GM06990 (cell line): ENCODE data around the gene HDAC6.

Experiments used
- DNase-seq: peaks from one replicate; pipeline ENCODE4 v3.0.0-alpha.2; 2011; ENCODE audit not compliant: insufficient read length; ENCODE audit errors: extremely low read depth
- H3K27me3 ChIP-seq: replicated peaks from 2 replicates; pipeline ENCODE4 v1.6.0; 2011; ENCODE audit warnings: low read length; ENCODE audit not compliant: control insufficient read depth, insufficient read depth
- H3K36me3 ChIP-seq: 2 replicates; pipeline ENCODE4 v1.5.1; 2011; ENCODE audit warnings: low read length; ENCODE audit not compliant: control insufficient read depth, insufficient read depth
- H3K4me3 ChIP-seq: replicated peaks from 2 replicates; pipeline ENCODE4 v1.5.1; 2011; ENCODE audit warnings: low read depth, mild to moderate bottlenecking, control low read depth, low read length
- CTCF ChIP-seq: IDR thresholded peaks from 2 replicates; pipeline ENCODE4 v1.5.1; 2011; ENCODE audit warnings: low read length, control low read depth, mild to moderate bottlenecking, inconsistent platforms; ENCODE audit not compliant: insufficient read depth, poor library complexity, severe bottlenecking

Gene HDAC6

GRCh38 chrX:48782216-48782615 is 19.7 kb upstream of the HDAC6 start:
- no peak for DNase-seq
- Histone ChIP-seq H3K36me3 (no peaks in the 10 kb centered on the region), H3K27me3 (no peaks in the 10 kb centered on the region), H3K4me3 (no peak overlapping the region)
- no peak for TF ChIP-seq CTCF

- Histone ChIP-seq H3K27me3 (no peaks in the 10 kb centered on the region), H3K4me3 (no peak overlapping the region), H3K36me3 (no peaks in the 10 kb centered on the region)
- DNase-seq, result no peak
- no peak for TF ChIP-seq CTCF
Measured at GRCh38 chrX:48782795-48783194, 19.1 kb upstream of the HDAC6 start.

- no peak overlapping the region for H3K4me3 ChIP-seq
- H3K36me3 ChIP-seq, result no peaks in the 10 kb centered on the region
Measured at GRCh38 chrX:48784726-48785125, 17.1 kb upstream of the HDAC6 start.

GRCh38 chrX:48785186-48785539 is 16.7 kb upstream of the HDAC6 start:
- Histone ChIP-seq H3K36me3 (no peaks in the 10 kb centered on the region), H3K4me3 (no peak overlapping the region), H3K27me3 (no peaks in the 10 kb centered on the region)
- DNase-seq, result no peak
- no peak for TF ChIP-seq CTCF

More at GRCh38 chrX:48784726-48785125, 17.1 kb upstream of the HDAC6 start:
- DNase-seq, result no peak
- H3K27me3 ChIP-seq, result no peaks in the 10 kb centered on the region
- TF ChIP-seq CTCF, result no peak

GRCh38 chrX:48785540-48786214 is 16.2 kb upstream of the HDAC6 start:
- Histone ChIP-seq H3K4me3 (no peak overlapping the region), H3K27me3 (no peaks in the 10 kb centered on the region), H3K36me3 (no peaks in the 10 kb centered on the region)
- DNase-seq, result no peak
- TF ChIP-seq CTCF, result no peak

GRCh38 chrX:48786341-48786800 is 15.5 kb upstream of the HDAC6 start, which contains the start of gene GATA1:
Gene GATA1, plus strand, starts transcription at chrX:48786590. Its CDS starts 4,520 bp downstream, at chrX:48791110.
- Histone ChIP-seq H3K36me3 (no peaks in the 10 kb centered on the region), H3K4me3 (no peak within 1 kb of the TSS), H3K27me3 (no peaks in the 10 kb centered on the region)
- no peak for TF ChIP-seq CTCF
- DNase-seq, result no peak
